SKM-1 treated with dmso at 0.1 percent for 144 hours (cell line): ENCODE data around the gene PITPNC1.
"Not testable (repeated sequence)": the region's sequence is repeated elsewhere in the genome, so short reads cannot be mapped to it uniquely, and the experiment has no call there.

ENCODE experiments used
- DNase-seq: peaks from one replicate; lab custom pipeline; 2025; ENCODE audit not compliant: unreplicated experiment; lab: John Stamatoyannopoulos, UW

Gene PITPNC1

GRCh38 chr17:67366193-67367157 lies 10.6 kb upstream of the PITPNC1 start, which contains the start of gene PSMD12:
TSS of gene PSMD12 (minus strand) at chr17:67366577. CDS start at chr17:67366519, 58 bp downstream.
- DNase-seq, result peak; percentile 87

DNA sequence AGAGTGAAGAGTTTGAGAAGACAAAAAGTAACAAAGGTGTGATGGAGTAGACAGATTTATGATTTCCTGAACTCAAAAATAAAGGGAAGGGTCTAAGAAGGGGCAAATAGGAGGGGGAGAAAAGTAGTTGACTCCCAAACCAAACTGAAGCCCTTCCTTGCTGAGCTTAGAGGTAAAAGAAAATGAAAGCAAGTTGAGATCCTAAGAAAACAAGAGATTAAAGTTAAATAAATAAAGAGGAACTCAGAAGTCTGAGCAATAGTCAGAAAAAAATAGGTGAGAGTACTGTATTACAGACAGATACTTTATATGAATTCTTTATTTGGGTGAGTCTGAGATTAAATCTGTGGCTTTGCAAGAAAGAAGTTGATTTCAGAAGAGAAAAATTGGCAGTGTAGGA lies 7.4 kb upstream of the PITPNC1 start:
- DNase-seq, result no peak

DNA sequence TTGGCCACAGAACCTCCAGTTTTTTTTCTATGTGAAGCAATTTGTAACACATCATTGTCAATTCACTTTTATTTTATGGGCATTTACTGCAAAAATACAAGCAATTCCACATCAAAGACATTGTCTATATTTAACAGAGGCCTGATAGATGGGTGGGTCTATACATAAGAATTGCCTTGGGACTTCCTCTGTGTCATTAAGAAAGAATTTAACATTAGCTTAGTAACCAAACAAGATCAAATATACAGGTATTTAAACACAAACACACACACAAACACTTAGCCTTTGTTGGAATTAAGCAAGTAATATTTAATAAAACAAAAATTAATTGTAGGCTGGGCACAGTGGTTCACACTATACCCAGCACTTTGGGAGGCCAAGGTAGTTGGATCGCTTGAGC lies 4.3 kb upstream of the PITPNC1 start:
- DNase-seq, result no peak

DNA sequence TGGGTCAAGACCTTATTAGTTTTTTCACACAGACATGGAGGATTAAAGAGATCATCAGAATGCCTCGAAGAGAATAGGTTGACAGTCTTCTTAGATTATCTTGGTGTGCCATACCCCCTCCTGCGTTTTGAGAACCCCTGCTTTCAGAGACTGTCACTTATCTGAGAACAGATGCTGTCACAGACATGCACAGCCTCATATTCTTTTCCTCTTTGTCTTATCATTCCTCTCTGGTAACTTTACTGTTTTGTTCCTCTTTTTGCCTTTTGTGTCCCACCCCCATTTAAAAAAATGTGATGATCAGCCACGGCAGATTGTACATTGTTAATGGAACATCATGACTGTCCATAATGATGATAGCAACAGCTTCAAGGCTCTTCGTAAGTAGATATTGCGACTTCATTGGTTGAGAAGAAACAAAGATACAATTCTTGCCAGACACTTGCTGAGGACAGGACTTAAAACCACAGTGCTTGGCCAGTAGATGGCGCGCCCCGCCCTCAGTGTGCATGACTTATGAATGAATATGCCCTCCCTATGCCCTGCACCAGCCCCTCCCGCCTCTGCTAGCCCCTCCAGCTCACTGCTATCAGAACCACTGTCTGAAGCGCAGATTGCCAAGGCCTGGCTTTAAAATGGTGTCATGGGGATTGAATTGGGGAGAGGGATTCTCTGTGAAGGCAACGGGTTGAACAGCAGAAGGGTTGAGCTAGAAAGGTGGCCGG lies 2.6 kb upstream of the PITPNC1 start:
- DNase-seq, result peak; percentile 76

- DNase-seq, result no peak
These were observed 2.0 kb upstream of the PITPNC1 start for GRCh38 chr17:67375054-67375427.

GRCh38 chr17:67375716-67376115 lies 1.4 kb upstream of the PITPNC1 start:
- DNase-seq, result no peak

GRCh38 chr17:67376415-67376736 lies 705 bp upstream of the PITPNC1 start:
- no peak for DNase-seq

DNA sequence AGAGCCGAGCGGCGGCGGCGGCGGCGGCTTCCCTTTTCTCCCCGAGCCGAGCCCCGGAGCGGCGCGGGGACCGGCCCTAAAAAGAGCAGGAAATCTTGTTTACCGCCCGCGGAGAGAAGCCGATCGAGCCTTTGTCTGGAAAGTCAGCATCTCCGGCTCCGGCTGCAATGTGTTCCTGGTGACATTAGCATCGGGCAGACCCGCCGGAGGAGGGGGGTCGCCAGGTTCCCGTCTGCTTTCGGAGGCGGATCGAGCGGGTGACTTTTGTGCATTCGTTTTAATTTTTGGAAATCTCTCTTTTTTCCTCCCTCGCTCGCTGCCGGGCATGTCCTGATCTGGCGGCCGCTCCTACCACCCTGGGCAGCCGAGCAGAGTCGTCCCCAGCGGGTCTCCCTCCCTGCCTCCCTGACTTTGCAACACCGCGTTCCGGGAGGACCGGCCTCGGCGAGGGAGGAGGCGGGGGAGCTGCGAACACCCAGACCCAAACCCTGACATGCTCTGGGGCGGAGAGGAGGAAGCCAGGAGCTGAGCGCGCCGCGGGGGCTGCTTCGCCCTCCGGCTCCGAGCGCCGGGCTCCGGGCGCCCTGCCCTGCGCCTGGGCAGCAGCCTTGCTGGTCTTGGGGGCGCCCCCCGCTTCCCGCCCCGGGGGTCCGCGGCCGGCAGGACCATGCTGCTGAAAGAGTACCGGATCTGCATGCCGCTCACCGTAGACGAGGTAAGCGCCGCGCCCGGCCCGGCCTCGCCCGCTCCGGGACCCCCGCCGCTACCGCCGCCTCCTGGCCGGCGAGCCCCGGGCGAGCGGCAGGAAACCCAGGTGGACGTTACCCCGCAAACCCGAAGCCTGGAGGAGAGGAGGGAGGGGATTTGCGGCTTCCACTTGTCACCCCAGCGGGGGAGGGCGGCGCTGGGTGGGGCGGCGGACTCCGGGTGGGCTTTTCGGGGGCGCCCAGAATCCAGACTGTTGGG lies 690 bp downstream of the PITPNC1 start:
- DNase-seq, result peak; percentile 32

DNA sequence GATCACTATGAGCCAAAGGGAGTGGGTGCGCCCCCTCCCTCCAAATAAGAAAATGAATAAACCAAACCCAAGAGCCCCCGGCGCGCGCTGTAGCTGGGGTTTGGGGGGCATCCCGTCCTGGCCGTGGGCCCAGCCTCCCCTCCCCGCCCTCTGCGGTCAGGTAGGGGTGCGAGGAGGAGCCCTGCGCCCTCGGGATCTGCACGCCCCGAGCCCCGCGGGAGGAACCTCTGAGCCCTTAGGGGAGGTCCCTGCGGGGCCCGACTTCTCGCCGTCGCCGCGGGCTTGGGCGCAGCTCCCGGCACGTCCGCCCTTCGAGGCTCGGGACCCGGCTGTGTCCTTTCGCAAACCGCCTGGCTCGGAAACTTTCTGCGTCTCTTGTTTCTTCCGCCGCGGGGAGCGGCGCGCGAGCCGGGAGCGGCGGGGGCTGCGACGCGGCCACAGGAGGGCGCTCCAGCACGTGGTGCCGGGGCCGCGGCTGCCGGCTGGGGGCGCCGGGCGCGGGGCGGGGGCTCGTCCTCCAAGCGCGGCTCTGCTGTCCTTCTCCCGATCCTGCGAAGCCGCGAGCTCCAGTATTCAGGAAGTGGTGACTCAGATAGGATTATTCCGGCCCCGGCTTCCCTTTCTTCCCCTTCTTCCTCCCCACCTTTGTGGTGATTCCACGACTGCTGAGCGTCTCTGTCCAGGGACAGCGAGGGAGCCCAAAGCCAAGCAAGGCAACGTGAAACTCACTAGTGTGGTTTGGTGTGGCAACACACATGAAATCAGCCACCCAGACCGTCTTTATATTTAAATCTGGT lies 1.6 kb downstream of the PITPNC1 start:
- peak; percentile 70 for DNase-seq

- DNase-seq, result no peak
These were observed 2.2 kb downstream of the PITPNC1 start for GRCh38 chr17:67379251-67379630.

DNA sequence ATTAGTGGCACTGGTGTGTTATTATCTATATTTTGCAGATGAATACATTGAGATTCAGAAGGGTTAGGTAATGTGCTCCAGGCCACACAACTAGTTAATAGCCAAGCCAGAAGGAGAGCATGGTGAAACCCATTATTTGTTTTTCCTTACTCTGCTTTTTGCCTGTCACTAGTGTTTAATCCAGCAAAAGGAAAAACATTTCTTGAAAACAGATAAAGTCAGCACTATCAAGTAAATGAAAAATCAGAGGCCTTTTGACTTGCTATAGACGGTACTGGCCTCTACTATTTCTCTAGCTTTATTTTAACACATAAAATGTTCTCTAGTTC lies 4.8 kb downstream of the PITPNC1 start:
- DNase-seq, result no peak

DNA sequence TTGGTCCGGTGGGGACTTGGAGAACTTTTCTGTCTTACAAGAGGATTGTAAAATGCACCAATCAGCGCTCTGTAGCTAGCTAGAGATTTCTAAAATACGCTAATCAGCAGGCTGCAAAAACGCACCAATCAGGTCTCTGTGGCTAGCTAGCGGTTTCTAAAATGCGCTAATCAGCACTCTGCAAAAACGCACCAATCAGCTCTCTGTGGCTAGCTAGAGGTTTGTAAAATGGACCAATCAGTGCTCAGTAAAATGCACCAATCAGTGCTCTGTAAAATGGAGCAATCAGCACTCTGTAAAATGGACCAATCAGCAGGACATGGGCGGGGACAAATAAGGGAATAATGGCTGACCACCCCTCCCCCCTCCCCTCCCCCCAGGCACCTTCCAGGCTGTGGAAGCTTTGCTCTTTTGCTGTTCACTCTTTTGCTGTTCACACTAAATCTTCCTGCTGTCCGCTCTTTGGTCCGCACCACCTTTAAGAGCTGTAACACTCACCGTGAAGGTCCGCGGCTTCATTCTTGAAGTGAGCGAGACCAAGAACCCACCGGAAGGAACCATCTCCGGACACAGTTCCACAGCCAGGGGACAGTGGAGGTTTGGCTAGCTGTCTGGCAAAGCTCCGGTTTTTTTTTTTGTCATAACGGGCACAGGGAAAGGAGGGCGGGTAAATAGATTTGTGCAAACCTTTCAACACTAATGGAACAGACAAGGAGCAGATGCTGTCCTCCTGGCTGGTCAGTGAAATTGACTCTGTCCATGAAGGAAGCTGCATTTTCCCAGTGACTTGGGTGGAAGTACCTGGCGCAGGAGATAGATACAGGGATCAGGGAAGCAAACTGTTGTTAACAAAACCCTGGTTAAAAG lies 8.3 kb downstream of the PITPNC1 start:
- no peak for DNase-seq

GRCh38 chr17:67386965-67387551 lies 10.0 kb downstream of the PITPNC1 start:
- peak; percentile 33 for DNase-seq

DNA sequence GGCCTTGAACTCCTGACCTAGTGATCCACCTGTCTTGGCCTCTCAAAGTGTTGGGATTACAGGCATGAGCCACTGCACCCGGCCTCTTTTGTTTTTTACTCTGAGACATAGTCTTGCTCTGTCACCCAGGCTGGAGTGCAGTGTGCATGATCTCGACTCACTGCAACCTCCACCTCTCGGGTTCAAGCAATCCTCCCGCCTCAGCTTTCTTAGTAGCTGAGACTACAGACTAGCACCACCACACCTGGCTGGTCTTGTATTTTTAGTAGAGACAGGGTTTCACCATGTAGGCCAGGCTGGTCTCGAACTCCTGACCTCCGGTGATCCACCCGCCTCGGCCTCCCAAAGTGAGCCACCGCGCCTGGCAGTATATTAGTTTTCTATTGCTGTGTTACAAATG lies 11.5 kb downstream of the PITPNC1 start:
- not testable (repeated sequence) for DNase-seq

DNA sequence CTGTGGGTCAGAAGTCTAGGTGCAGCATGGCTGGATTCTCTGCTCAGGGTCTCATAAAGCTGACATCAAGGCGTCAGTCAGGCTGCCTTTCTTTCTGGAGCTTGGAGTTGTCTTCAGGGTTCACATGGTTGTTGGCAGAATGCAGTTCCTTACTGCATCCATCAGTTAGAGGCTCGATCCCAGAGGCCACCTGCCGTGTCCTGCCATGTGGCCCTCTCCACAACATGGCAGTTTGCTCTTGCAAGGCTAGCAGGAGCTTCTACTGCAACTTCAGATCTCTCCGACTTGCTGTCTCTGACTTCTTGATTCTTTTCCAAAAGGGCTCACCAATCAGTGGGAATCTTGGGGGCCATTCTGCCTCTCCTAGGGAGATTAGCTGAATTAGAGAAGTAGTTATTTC lies 11.9 kb downstream of the PITPNC1 start:
- DNase-seq, result no peak

- DNase-seq, result no peak
These were observed 13.0 kb downstream of the PITPNC1 start for GRCh38 chr17:67390006-67390645.

DNA sequence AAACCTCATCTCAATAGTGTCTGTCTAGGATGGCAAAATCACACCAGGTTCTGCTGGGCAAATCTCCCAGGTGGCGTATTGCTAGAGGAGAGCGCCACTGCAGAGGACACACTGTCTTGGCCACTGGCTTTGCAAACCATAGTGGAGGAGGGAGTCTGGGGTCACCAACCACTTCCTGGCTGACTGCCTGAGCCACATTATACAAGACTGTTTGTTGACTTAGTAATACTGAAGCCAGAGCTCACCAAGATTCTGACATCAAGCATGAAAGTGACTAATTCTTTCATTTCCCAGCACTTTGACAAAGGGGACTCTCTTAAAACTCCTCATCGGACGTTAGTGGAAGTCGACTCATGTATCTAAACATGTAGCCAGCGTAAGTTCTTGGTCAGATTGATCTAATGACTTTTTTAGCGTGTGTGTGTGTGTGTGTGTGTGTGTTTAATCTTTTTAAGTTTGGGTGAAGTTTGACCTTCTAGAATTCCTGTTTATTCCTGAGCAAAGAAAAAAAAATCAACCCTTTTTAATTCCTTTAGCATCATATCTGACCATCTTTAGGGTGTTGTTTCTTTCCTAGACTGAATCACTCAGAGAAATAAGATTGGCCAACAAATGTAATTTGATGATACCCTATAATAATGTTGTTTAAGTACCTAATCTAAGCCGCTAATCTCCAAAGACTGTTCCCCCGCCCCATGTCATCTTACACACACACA lies 13.7 kb downstream of the PITPNC1 start:
- no peak for DNase-seq

DNA sequence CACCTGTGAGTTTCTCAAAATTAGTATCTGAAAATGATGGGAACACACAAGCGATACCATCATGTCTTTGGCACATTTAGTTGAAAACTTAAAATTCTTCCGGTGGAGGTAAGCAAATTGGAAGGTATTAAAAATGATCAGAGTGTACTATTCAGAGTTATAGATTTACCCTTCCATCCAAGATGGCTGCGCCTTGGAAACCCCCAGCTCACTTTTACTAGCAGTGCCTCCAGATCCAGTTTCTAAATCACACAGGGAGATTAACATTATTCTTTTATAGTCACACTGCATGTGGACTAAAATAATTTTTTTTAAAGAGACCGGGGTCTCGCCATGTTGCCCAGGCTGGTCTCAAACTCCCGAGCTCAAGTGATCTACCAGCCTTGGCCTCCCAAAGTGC lies 15.0 kb downstream of the PITPNC1 start:
- DNase-seq, result no peak
